ENCODE measurements around the gene HSPB8. TPM values are rescaled to one million over a fixed set of nuclear protein-coding genes. Genes with fewer than 3 reads are reported as not detected.
A peak's percentile ranks its signal among the peaks of the same experiment; 100 is the strongest.

The HSPB8 gene
- total RNA-seq, 1 donor from 2014 or later = 37.9 TPM

- Mint-ChIP-seq H3K4me3 (ENCODE audit: low read depth) (peak overlapping the region; percentile 14), H3K27me3 (no peaks in the 10 kb centered on the region), H3K27ac (peak overlapping the region; percentile 49), H3K36me3 (ENCODE audit: insufficient read depth) (no peaks in the 10 kb centered on the region), H3K9me3 (ENCODE audit: low read depth) (no peaks in the 10 kb centered on the region), H3K4me1 (ENCODE audit: low read depth) (peaks cover 48% of the 10 kb centered on the region)
- no peak for DNase-seq (ENCODE audit: low spot score, unreplicated experiment)
- TF ChIP-seq CTCF (IDR thresholded peaks at IDR 0.05; ENCODE audit: unreplicated experiment) = no peak
Measured at GRCh38 chr12:119169150-119169549, 9.6 kb upstream of the HSPB8 start.

- peak overlapping the region; percentile 47 for H3K27ac Mint-ChIP-seq
- H3K9me3 Mint-ChIP-seq (ENCODE audit: low read depth) = no peaks in the 10 kb centered on the region
- TF ChIP-seq CTCF (IDR thresholded peaks at IDR 0.05; ENCODE audit: unreplicated experiment) = no peak
- peaks cover 48% of the 10 kb centered on the region for H3K4me1 Mint-ChIP-seq (ENCODE audit: low read depth)
- no peak for DNase-seq (ENCODE audit: low spot score, unreplicated experiment)
- no peak overlapping the region for H3K4me3 Mint-ChIP-seq (ENCODE audit: low read depth)
- H3K36me3 Mint-ChIP-seq (ENCODE audit: insufficient read depth) = no peaks in the 10 kb centered on the region
- peaks cover 2% of the 10 kb centered on the region for H3K27me3 Mint-ChIP-seq
Measured at GRCh38 chr12:119171291-119171690, 7.4 kb upstream of the HSPB8 start.

- no peak for DNase-seq (ENCODE audit: low spot score, unreplicated experiment)
- no peak for TF ChIP-seq CTCF (IDR thresholded peaks at IDR 0.05; ENCODE audit: unreplicated experiment)
- Mint-ChIP-seq H3K9me3 (ENCODE audit: low read depth) (no peaks in the 10 kb centered on the region), H3K27me3 (peaks cover 3% of the 10 kb centered on the region), H3K36me3 (ENCODE audit: insufficient read depth) (no peaks in the 10 kb centered on the region), H3K4me1 (ENCODE audit: low read depth) (peaks cover 48% of the 10 kb centered on the region), H3K4me3 (ENCODE audit: low read depth) (no peak overlapping the region), H3K27ac (peak overlapping the region; percentile 47)
Measured at GRCh38 chr12:119171691-119172425, 6.9 kb upstream of the HSPB8 start.

- peaks cover 42% of the 10 kb centered on the region for H3K4me1 Mint-ChIP-seq (ENCODE audit: low read depth)
- no peak for TF ChIP-seq CTCF (IDR thresholded peaks at IDR 0.05; ENCODE audit: unreplicated experiment)
- DNase-seq (ENCODE audit: low spot score, unreplicated experiment) = no peak
- no peak overlapping the region for H3K4me3 Mint-ChIP-seq (ENCODE audit: low read depth)
- H3K27ac Mint-ChIP-seq = no peak overlapping the region
- peaks cover 3% of the 10 kb centered on the region for H3K27me3 Mint-ChIP-seq
- H3K36me3 Mint-ChIP-seq (ENCODE audit: insufficient read depth) = no peaks in the 10 kb centered on the region
- no peaks in the 10 kb centered on the region for H3K9me3 Mint-ChIP-seq (ENCODE audit: low read depth)
Measured at GRCh38 chr12:119175081-119175480, 3.6 kb upstream of the HSPB8 start.

GRCh38 chr12:119176267-119177055, 2.3 kb upstream of the HSPB8 start:
- Mint-ChIP-seq H3K4me1 (ENCODE audit: low read depth) (peaks cover 52% of the 10 kb centered on the region), H3K36me3 (ENCODE audit: insufficient read depth) (no peaks in the 10 kb centered on the region), H3K9me3 (ENCODE audit: low read depth) (no peaks in the 10 kb centered on the region), H3K27ac (peak overlapping the region; percentile 92), H3K4me3 (ENCODE audit: low read depth) (no peak overlapping the region), H3K27me3 (peaks cover 3% of the 10 kb centered on the region)
- no peak for TF ChIP-seq CTCF (IDR thresholded peaks at IDR 0.05; ENCODE audit: unreplicated experiment)
- DNase-seq (ENCODE audit: low spot score, unreplicated experiment) = no peak

Data from progenitor cell of endocrine pancreas (in vitro differentiated cells).